Measurements from ENCODE around the gene LRCOL1.

The LRCOL1 gene

GRCh38 chr12:132610051-132610759, at the start of gene LRCOL1:
Gene LRCOL1 (minus strand): TSS chr12:132610582. CDS start chr12:132606251, 4,331 bp downstream.
- peak; percentile 75 for DNase-seq

- no peak for DNase-seq
Measured at GRCh38 chr12:132660052-132660451, 49.7 kb upstream of the LRCOL1 start.

GRCh38 chr12:132659146-132659545, 48.8 kb upstream of the LRCOL1 start:
- no peak for DNase-seq

GRCh38 chr12:132658149-132658894, 47.9 kb upstream of the LRCOL1 start:
- DNase-seq = no peak

GRCh38 chr12:132657004-132657727, 46.8 kb upstream of the LRCOL1 start:
- no peak for DNase-seq

GRCh38 chr12:132653567-132654290, 43.3 kb upstream of the LRCOL1 start:
- DNase-seq = no peak

GRCh38 chr12:132651444-132652100, 41.2 kb upstream of the LRCOL1 start:
- DNase-seq = no peak

- DNase-seq = no peak
Measured at GRCh38 chr12:132649226-132649945, 39.0 kb upstream of the LRCOL1 start.

- DNase-seq = no peak
Measured at GRCh38 chr12:132648616-132649225, 38.3 kb upstream of the LRCOL1 start.

- no peak for DNase-seq
Measured at GRCh38 chr12:132647858-132648257, 37.5 kb upstream of the LRCOL1 start.

GRCh38 chr12:132646850-132647249, 36.5 kb upstream of the LRCOL1 start:
- no peak for DNase-seq

GRCh38 chr12:132642846-132643835, 32.8 kb upstream of the LRCOL1 start:
- DNase-seq = no peak

- DNase-seq = no peak
Measured at GRCh38 chr12:132641811-132642650, 31.6 kb upstream of the LRCOL1 start.

- DNase-seq = no peak
Measured at GRCh38 chr12:132640936-132641335, 30.6 kb upstream of the LRCOL1 start.

GRCh38 chr12:132639956-132640520, 29.7 kb upstream of the LRCOL1 start:
- no peak for DNase-seq

- DNase-seq = no peak
Measured at GRCh38 chr12:132638541-132639408, 28.4 kb upstream of the LRCOL1 start.

GRCh38 chr12:132637811-132638210, 27.4 kb upstream of the LRCOL1 start:
- no peak for DNase-seq

Measured in NCI-H146 (cell line).